T-helper 9 cell (primary cell): Measurements from ENCODE around the gene MZT1.
"Not testable (repeated sequence)": the region's sequence is repeated elsewhere in the genome, so short reads cannot be mapped to it uniquely, and the experiment has no call there.

ENCODE experiments used
- DNase-seq: peaks from one replicate; pipeline ENCODE4 v3.0.0-alpha.2; 2020
- total RNA-seq, 2 donors: gene quantifications; one replicate each; lab custom pipeline; 2026; lab: John Stamatoyannopoulos, UW

Gene MZT1
- 11.1 to 13.6 reads per million in 2 donors for total RNA-seq

- peak; percentile 90 for DNase-seq
These were observed at the start of gene MZT1, which contains the start of gene BORA for GRCh38 chr13:72727417-72728289. TSS of gene MZT1 (minus strand) at chr13:72727629. CDS start at chr13:72727602, 27 bp downstream. TSS of gene BORA (plus strand) at chr13:72727923. CDS start at chr13:72728941, 1,018 bp downstream.

GRCh38 chr13:72774019-72774418, 46.6 kb upstream of the MZT1 start:
- no peak for DNase-seq

GRCh38 chr13:72763411-72763810, 36.0 kb upstream of the MZT1 start:
- DNase-seq: no peak

GRCh38 chr13:72760189-72760588, 32.8 kb upstream of the MZT1 start:
- no peak for DNase-seq

- no peak for DNase-seq
These were observed 30.5 kb upstream of the MZT1 start for GRCh38 chr13:72757792-72758535.

GRCh38 chr13:72754111-72754510, 26.7 kb upstream of the MZT1 start:
- DNase-seq: no peak

- no peak for DNase-seq
These were observed 23.8 kb upstream of the MZT1 start for GRCh38 chr13:72751220-72751619.

GRCh38 chr13:72745260-72745659, 17.8 kb upstream of the MZT1 start:
- DNase-seq: no peak

- DNase-seq: no peak
These were observed 12.6 kb upstream of the MZT1 start for GRCh38 chr13:72740015-72740414.

GRCh38 chr13:72737033-72737432, 9.6 kb upstream of the MZT1 start:
- DNase-seq: no peak

GRCh38 chr13:72728290-72728605, 819 bp upstream of the MZT1 start:
- DNase-seq: no peak

GRCh38 chr13:72726726-72727416, 558 bp downstream of the MZT1 start:
- DNase-seq: peak; percentile 34

GRCh38 chr13:72726185-72726584, 1.2 kb downstream of the MZT1 start:
- DNase-seq: not testable (repeated sequence)

GRCh38 chr13:72716776-72717175, 10.7 kb downstream of the MZT1 start:
- DNase-seq: no peak

- DNase-seq: no peak
These were observed 26.9 kb downstream of the MZT1 start for GRCh38 chr13:72700509-72700908.

- DNase-seq: no peak
These were observed 29.3 kb downstream of the MZT1 start for GRCh38 chr13:72698164-72698563.

GRCh38 chr13:72696579-72696978, 30.9 kb downstream of the MZT1 start:
- no peak for DNase-seq

GRCh38 chr13:72694314-72694713, 33.1 kb downstream of the MZT1 start:
- DNase-seq: no peak

GRCh38 chr13:72693832-72694231, 33.6 kb downstream of the MZT1 start:
- DNase-seq: no peak

GRCh38 chr13:72692884-72693514, 34.4 kb downstream of the MZT1 start:
- DNase-seq: no peak

GRCh38 chr13:72689181-72689696, 38.2 kb downstream of the MZT1 start:
- no peak for DNase-seq

GRCh38 chr13:72686766-72687165, 40.7 kb downstream of the MZT1 start:
- no peak for DNase-seq

GRCh38 chr13:72680353-72680752, 47.1 kb downstream of the MZT1 start:
- no peak for DNase-seq
